ENCODE results near the gene RBM17. TPM values are rescaled to one million over a fixed set of nuclear protein-coding genes. Genes with fewer than 3 reads are reported as not detected.
"Not testable (repeated sequence)": the region's sequence is repeated elsewhere in the genome, so short reads cannot be mapped to it uniquely, and the experiment has no call there.

RBM17 gene
- total RNA-seq, 1 donor, result 41.8 TPM

DNA sequence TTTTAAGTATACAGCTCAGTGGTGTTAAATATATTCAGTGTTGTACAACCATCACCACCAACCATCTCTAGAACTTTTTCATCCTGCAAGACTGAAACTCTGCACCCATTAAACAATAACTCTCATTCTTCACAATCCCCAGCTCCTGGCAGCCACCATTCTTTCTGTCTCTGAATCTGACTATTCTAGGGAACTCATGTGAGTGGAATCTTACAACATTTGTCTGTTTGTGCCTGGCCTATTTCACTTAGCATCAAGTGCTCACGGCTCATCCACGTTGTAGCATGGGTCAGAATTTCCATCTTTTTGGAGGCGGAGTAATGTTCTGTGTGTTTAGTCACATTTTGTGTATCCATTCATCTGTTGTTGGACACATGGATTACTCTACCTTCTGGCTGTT is 73.1 kb downstream of the RBM17 start:
- no peak overlapping the region for H3K4me3 ChIP-seq (ENCODE audit: low read depth, low read length)
- DNase-seq (ENCODE audit: low read depth), result peak; percentile 21
- TF ChIP-seq CTCF (IDR thresholded peaks at IDR 0.05; ENCODE audit: insufficient read depth, low read length), result no peak

DNA sequence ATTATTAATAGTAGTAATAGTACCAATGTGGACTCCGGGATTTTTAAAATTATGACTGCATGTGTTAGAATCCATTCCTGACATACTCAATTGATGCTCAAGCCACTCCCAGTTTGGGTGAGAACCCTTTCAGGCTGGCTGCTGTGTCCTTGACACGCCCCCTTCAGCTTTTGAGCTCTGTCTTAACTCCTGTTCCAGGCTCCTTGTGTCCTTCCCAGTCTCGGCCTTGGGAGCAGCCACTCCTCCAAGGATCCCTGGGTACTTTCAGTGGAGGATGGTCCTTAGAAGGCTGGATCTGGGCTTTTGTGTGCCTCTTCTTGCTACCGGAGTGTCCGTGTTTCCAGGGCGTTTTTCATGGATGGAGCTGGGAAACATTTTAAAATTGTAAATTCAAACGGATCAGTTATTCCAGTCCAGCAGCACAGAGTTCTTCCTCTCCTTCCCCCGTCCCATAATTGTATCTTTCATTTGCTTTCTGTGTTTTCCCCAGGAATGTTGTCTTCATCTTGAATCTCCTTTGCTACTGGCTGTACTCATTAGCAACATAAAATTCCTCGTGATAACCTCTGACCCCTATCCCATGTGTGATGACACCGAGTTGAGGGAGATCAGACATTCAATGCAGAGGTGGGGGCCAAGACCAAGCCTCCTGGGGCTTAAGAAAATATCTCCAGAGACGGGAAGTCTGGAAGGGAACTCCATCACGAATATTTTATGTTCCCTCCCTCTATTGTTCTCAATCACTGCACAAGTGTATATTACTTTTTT is 73.9 kb downstream of the RBM17 start:
- peak; percentile 23 for DNase-seq (ENCODE audit: low read depth)
- no peak overlapping the region for H3K4me3 ChIP-seq (ENCODE audit: low read depth, low read length)
- no peak for TF ChIP-seq CTCF (IDR thresholded peaks at IDR 0.05; ENCODE audit: insufficient read depth, low read length)

- no peak for TF ChIP-seq CTCF (IDR thresholded peaks at IDR 0.05; ENCODE audit: insufficient read depth, low read length)
- peak; percentile 78 for DNase-seq (ENCODE audit: low read depth)
Observed at GRCh38 chr10:6163364-6164270, 74.8 kb downstream of the RBM17 start.

DNA sequence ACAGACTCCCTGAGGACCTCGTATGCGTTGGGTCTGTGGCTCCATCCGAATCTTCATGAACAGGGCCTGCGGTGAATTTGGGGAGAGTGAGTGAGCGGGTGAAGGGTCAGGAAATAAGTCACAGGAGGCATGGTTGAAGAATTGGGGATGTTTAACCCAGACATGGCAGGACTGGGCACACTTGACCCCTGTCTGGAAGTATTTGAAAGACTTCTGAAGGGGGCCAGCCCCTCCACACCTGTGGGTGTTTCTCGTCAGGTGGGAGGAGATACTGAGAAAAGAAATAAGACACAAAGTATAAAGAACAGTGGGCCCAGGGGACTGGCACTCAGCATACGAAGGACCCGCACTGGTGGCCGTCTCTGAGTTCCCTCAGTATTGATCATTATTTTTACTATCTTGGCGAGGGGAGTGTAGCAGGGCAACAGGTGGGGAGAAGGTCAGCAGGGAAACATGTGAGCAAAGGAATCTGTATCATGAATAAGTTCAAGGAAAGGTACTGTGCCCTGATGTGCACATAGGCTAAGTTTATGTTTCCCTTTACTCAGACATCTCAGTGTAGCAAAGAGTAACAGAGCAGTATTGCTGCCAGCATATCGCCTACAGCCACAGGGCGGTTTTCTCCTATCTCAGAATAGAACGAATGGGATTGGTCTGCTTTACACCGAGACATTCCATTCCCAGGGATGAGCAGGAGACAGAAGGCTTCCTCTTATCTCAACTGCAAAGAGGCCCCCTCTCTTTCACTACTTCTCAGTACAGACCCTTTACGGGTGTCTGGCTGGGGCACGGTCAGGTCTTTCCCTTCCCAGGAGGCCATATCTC is 75.6 kb downstream of the RBM17 start:
- TF ChIP-seq CTCF (IDR thresholded peaks at IDR 0.05; ENCODE audit: insufficient read depth, low read length), result no peak
- no peak for DNase-seq (ENCODE audit: low read depth)
- H3K4me3 ChIP-seq (ENCODE audit: low read depth, low read length), result peak overlapping the region; percentile 88

More at GRCh38 chr10:6163364-6164270, 74.8 kb downstream of the RBM17 start:
- peak overlapping the region; percentile 88 for H3K4me3 ChIP-seq (ENCODE audit: low read depth, low read length)

GRCh38 chr10:6165221-6165725 is 76.4 kb downstream of the RBM17 start:
- no peak overlapping the region for H3K4me3 ChIP-seq (ENCODE audit: low read depth, low read length)
- no peak for TF ChIP-seq CTCF (IDR thresholded peaks at IDR 0.05; ENCODE audit: insufficient read depth, low read length)
- no peak for DNase-seq (ENCODE audit: low read depth)

DNA sequence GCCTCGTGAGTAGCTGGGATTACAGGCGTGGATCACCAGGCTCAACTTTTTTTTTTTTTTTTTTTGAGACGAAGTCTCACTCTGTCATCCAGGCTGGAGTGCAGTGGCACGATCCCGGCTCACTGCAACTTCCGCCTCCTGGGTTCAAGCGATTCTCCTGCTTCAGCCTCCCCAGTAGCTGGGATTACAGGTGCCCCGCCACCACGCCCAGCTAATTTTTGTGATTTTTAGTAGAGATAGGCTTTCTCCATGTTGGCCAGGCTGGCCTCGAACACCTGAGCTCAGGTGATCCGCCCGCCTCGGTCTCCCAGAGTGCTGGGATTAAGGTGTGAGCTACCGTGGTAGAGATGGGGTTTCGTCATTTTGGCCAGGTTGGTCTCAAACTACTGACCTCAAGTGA is 77.1 kb downstream of the RBM17 start:
- H3K4me3 ChIP-seq (ENCODE audit: low read depth, low read length), result not testable (repeated sequence)

More for the DNA sequence above, 77.1 kb downstream of the RBM17 start:
- DNase-seq (ENCODE audit: low read depth), result not testable (repeated sequence)

Small RNA genes within 50 kb of the gene (small RNA-seq; reads per million reads assigned to genes)
- not detected for gene MIR3155A

Other genes with a start within 250 kb of the RBM17 start
- 5.0 and 14.0 TPM in 2 replicates for gene ANKRD16, start 199.1 kb upstream of the RBM17 start, total RNA-seq (ENCODE audit: low replicate concordance)
- 59.0 and 61.4 TPM in 2 replicates for gene FBH1, start 198.8 kb upstream of the RBM17 start, total RNA-seq (ENCODE audit: low replicate concordance)
- 2.1 and 5.7 TPM in 2 replicates for gene IL15RA, start 111.5 kb upstream of the RBM17 start, total RNA-seq (ENCODE audit: low replicate concordance)
- gene IL2RA, start 26.7 kb upstream of the RBM17 start, total RNA-seq (ENCODE audit: low replicate concordance), result not detected in 2 replicates
- 9.4 and 23.0 TPM in 2 replicates for gene PFKFB3, start 113.9 kb downstream of the RBM17 start, total RNA-seq (ENCODE audit: low replicate concordance)